GM19099 (cell line): ENCODE measurements around the gene TRIM72.

Experiments used
- POLR2A ChIP-seq: IDR thresholded peaks from 3 replicates; pipeline ENCODE4 v1.6.1; 2011; ENCODE audit warnings: low read depth; ENCODE audit not compliant: insufficient read length; ENCODE audit errors: extremely low read depth

The TRIM72 gene

GRCh38 chr16:31268033-31268365 lies 54.1 kb downstream of the TRIM72 start:
- no peak for TF ChIP-seq POLR2A

DNA sequence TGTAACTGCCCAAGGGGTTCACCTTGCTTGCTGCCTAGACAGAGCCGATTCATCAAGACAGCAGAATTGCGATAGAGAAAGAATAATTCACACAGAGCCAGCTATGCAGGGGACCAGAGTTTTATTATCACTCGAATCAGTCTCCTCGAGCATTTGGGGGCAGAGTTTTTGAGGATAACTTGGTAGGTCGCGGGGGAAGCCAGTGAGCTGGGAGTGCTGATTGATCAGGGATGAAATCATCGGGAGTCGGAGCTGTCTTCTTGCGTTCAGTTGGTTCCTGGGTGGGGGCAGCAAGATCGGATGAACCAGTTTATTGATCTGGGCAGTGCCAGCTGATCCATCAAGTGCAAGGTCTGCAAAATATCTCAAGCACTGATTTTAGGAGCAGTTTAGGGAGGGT lies 55.0 kb downstream of the TRIM72 start:
- TF ChIP-seq POLR2A = no peak

GRCh38 chr16:31269541-31269940 lies 55.6 kb downstream of the TRIM72 start:
- TF ChIP-seq POLR2A = no peak

DNA sequence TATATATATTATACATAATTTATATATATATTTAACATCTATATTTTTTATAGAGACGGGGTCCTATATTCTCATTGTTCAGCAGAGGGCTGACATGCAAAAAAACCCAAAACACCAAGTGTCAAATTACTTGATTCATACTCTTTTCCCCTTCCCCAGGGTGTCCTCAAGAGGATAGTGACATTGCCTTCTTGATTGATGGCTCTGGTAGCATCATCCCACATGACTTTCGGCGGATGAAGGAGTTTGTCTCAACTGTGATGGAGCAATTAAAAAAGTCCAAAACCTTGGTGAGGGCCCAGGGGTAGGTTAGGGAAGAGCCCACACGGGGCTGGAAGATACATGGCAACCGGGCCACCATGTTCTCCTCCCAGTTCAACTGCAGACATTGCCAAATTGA lies 56.9 kb downstream of the TRIM72 start:
- no peak for TF ChIP-seq POLR2A

- TF ChIP-seq POLR2A = no peak
Observed at GRCh38 chr16:31271621-31272190, 57.8 kb downstream of the TRIM72 start.

DNA sequence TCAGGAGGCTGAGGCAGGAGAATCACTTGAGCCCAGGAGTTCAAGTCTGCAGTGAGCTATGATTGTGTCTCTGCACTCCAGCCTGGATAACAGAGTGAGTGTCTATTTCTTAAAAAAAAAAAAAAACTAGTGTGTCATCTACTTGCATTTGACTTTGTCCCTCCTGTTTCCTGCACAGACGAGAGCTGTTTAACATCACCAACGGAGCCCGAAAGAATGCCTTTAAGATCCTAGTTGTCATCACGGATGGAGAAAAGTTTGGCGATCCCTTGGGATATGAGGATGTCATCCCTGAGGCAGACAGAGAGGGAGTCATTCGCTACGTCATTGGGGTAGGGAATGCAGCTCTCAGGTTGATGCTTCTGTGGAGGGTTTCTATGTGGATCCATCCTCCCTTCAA lies 59.3 kb downstream of the TRIM72 start:
- TF ChIP-seq POLR2A = no peak

DNA sequence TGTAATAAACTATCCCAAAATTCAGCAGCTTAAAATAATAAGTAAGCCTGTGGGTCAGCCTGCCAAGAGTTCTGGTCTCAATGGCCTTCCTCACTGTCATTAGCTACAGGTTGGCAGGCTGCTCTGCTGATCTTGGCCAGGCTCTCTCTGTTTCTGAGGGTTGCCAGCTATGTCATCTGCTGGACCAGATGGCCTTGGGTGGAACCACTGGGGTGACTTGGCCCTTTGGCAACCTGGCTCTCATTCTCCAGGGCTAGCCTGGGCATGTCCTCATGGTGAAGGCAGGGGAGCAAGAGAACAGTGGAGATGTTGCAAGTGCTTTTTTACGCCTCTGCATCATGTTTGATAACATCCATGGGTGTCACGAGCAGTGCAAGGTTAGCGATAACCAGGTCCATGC lies 59.8 kb downstream of the TRIM72 start:
- no peak for TF ChIP-seq POLR2A

DNA sequence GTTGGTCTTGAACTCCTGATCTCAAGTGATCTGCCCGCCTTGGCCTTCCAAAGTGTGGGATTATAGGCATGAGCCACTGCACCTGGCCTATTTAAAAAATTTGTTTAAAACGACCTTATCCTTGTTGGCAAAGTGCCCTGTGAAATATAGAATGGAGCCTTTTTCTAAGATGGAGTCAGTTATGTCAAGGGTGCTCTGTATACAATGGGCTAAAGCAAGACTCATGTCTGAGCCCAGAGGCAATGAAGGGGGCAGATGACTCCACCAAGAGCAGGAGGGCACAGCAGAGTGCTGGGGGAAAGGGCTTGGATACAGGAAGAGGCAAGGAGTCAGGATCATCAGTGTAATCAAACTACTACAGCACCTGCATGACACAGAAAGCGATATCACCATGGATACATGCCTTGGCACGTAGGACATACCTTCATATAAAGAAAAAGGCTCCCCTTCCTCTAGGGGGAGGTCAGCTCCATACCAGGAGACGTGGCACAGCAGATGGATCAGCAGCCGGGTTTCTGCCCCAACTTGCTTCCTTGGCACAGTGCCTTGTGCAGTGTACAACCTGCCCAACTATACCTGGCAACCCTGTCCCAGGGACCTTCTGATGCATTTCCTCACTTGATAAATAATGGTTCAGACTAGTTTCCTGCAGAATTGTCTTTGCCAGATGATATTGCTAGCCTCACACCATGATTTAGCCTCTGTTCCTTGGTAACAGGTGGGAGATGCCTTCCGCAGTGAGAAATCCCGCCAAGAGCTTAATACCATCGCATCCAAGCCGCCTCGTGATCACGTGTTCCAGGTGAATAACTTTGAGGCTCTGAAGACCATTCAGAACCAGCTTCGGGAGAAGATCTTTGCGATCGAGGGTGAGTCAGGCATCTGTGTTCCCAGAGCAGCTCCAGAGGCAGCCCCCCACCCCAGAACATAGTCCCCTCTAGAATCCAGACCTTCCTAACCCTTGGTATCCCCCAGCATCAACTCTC lies 61.2 kb downstream of the TRIM72 start:
- no peak for TF ChIP-seq POLR2A

DNA sequence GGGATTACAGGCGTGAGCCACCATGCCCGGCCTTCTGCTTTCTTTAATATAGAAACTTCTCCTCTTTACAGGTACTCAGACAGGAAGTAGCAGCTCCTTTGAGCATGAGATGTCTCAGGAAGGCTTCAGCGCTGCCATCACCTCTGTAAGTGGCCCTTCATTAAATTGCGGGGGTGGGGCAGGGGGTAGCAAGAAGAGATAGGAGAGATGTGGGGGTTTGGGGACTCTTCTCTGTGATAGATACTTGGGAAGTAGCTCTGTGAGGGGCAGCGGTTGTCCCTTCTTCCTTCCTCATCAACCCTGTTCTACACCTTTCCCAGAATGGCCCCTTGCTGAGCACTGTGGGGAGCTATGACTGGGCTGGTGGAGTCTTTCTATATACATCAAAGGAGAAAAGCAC lies 62.7 kb downstream of the TRIM72 start:
- TF ChIP-seq POLR2A = no peak

DNA sequence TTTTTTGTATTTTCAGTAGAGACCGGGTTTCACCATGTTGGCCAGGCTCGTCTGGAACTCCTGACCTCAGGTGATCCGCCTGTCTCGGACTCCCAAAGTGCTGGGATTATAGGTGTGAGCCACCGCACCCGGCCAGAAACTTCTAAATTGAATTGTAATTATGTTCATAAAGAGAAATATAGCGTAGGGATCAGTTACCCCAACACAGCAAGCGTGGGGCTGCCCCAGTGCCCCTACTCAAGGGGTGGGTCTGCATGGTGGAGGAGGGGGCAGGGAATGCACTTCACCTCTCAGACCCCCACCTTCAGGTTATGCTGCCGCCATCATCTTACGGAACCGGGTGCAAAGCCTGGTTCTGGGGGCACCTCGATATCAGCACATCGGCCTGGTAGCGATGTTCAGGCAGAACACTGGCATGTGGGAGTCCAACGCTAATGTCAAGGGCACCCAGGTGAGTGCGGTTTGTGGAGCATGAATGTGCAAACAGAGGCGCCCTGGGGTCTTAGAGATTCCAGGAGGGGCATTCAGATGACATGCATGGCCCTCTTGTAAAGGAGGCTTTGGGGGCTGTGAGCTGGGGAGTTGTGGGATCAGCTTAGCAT lies 63.8 kb downstream of the TRIM72 start:
- TF ChIP-seq POLR2A = no peak
